H1 (cell line): ENCODE data around the gene NDST4. TPM values are rescaled to one million over a fixed set of nuclear protein-coding genes. Genes with fewer than 3 reads are reported as not detected.

Experiments
- CTCF ChIA-PET: fragments of 300-600 bp; sonication (Branson Sonifier 250); formaldehyde crosslinking; loops from one replicate; lab custom pipeline; 2021; ENCODE audit not compliant: partially characterized antibody; lab: Charles Lee
- POLR2A ChIA-PET: fragments of 300-600 bp; sonication (Branson Sonifier 250); formaldehyde crosslinking; loops from one replicate; lab custom pipeline; 2021; ENCODE audit warnings: inconsistent platforms; ENCODE audit not compliant: partially characterized antibody; lab: Charles Lee
- DNase-seq, 2 experiments: peaks; one replicate each; pipeline versions ENCODE4 v3.0.0 to v3.0.0-alpha.2; 2010 to 2022; ENCODE audit warnings: low spot score in 2 of 2, low read depth in 1 of 2, mixed read lengths in 1 of 2
- FAIRE-seq: peaks from 2 replicates; lab custom pipeline; 2011; peaks lifted over from hg19 to GRCh38; lab: Jason Lieb, UNC
- H2AFZ ChIP-seq: 2 replicates; pipeline ENCODE4 v1.8.1; 2012; ENCODE audit warnings: low read length, inconsistent platforms
- H2AK5ac ChIP-seq: 2 replicates; pipeline ENCODE4 v1.6.1; 2013; ENCODE audit warnings: low read depth, low read length
- H2BK120ac ChIP-seq: replicated peaks from 2 replicates; pipeline ENCODE3; 2013; ENCODE audit warnings: low read depth, low read length, inconsistent platforms
- H2BK12ac ChIP-seq: 2 replicates; pipeline ENCODE4 v1.6.1; 2013; ENCODE audit warnings: low read depth, low read length
- H2BK15ac ChIP-seq: 2 replicates; pipeline ENCODE4 v1.6.1; 2013; ENCODE audit warnings: low read length
- H2BK20ac ChIP-seq: 2 replicates; pipeline ENCODE4 v1.6.1; 2013; ENCODE audit warnings: low read length
- H2BK5ac ChIP-seq: 2 replicates; pipeline ENCODE4 v1.6.1; 2013; ENCODE audit warnings: low read depth, low read length
- H3K14ac ChIP-seq: 2 replicates; pipeline ENCODE4 v1.6.1; 2013; ENCODE audit warnings: inconsistent platforms; ENCODE audit not compliant: insufficient read length
- H3K18ac ChIP-seq: 2 replicates; pipeline ENCODE4 v1.6.1; 2013; ENCODE audit warnings: low read length; ENCODE audit errors: extremely low read depth
- H3K23ac ChIP-seq: 2 replicates; pipeline ENCODE4 v1.6.1; 2013; ENCODE audit warnings: inconsistent platforms; ENCODE audit not compliant: insufficient read length
- H3K23me2 ChIP-seq: 2 replicates; pipeline ENCODE4 v1.6.1; 2013; ENCODE audit warnings: low read depth, low read length
- H3K27ac ChIP-seq: 2 replicates; pipeline ENCODE4 v1.6.1; 2011; ENCODE audit warnings: low read depth, low read length, inconsistent platforms
- H3K27me3 ChIP-seq, 4 experiments: replicated peaks in 1 of 4; 1 replicate in 1 of 4; 2 replicates in 3 of 4; pipeline versions ENCODE4 v1.6.1 to v1.8.1; 2011 to 2013; ENCODE audit warnings: low read length in 3 of 4, mild to moderate bottlenecking in 3 of 4, inconsistent platforms in 2 of 4, mixed read lengths in 2 of 4, moderate library complexity in 1 of 4; ENCODE audit not compliant: control insufficient read depth in 3 of 4, insufficient read depth in 3 of 4; ENCODE audit errors: extremely low read depth in 1 of 4
- H3K36me3 ChIP-seq, 4 experiments: 2 replicates each; pipeline versions ENCODE4 v1.6.1 to v1.8.1; 2011 to 2013; ENCODE audit warnings: mild to moderate bottlenecking in 4 of 4, low read length in 3 of 4, moderate library complexity in 2 of 4, control low read depth in 1 of 4, inconsistent platforms in 1 of 4; ENCODE audit not compliant: insufficient read depth in 4 of 4, control insufficient read depth in 2 of 4
- H3K4ac ChIP-seq: replicated peaks from 2 replicates; pipeline ENCODE3; 2013; ENCODE audit warnings: low read length, low read depth, mixed read lengths, inconsistent platforms; ENCODE audit not compliant: insufficient read length
- H3K4me1 ChIP-seq, 4 experiments: replicated peaks in 1 of 4; 1 replicate in 1 of 4; 2 replicates in 3 of 4; pipeline versions ENCODE4 v1.6.1 to v1.8.1; 2011 to 2013; ENCODE audit warnings: low read length in 3 of 4, inconsistent platforms in 2 of 4, mixed read lengths in 1 of 4; ENCODE audit not compliant: insufficient read depth in 4 of 4, control insufficient read depth in 3 of 4
- H3K4me2 ChIP-seq, 2 experiments: 2 replicates each; pipeline versions ENCODE4 v1.6.1 to v1.8.1; 2011 to 2013; ENCODE audit warnings: low read depth in 2 of 2, low read length in 2 of 2, control low read depth in 1 of 2, inconsistent platforms in 1 of 2, mild to moderate bottlenecking in 1 of 2; ENCODE audit not compliant: insufficient read depth in 1 of 2
- H3K4me3 ChIP-seq, 4 experiments: fragments of 200-600, 300-600 bp in 1 of 4; sonication (generic), shearing (Covaris generic), sonication (Bioruptor Twin) in 1 of 4; 2 replicates each; pipeline versions ENCODE4 v1.5.1 to v1.8.1; 2011 to 2016; ENCODE audit warnings: low read length in 4 of 4, low read depth in 3 of 4, control low read depth in 2 of 4, inconsistent platforms in 2 of 4, mild to moderate bottlenecking in 2 of 4, mixed read lengths in 1 of 4, moderate library complexity in 1 of 4; ENCODE audit not compliant: insufficient read depth in 2 of 4; ENCODE audit errors: extremely low read depth in 1 of 4
- H3K56ac ChIP-seq: replicated peaks from 2 replicates; pipeline ENCODE3; 2013; ENCODE audit warnings: low read depth, mild to moderate bottlenecking, mixed read lengths, low read length, inconsistent platforms; ENCODE audit not compliant: insufficient read length
- H3K79me1 ChIP-seq: 2 replicates; pipeline ENCODE4 v1.6.1; 2013; ENCODE audit warnings: low read depth, low read length, control low read depth
- H3K79me2 ChIP-seq, 2 experiments: 2 replicates each; pipeline versions ENCODE4 v1.6.1 to v1.8.1; 2012 to 2013; ENCODE audit warnings: low read length in 2 of 2, mild to moderate bottlenecking in 2 of 2, inconsistent platforms in 1 of 2; ENCODE audit not compliant: insufficient read depth in 2 of 2, control insufficient read depth in 1 of 2
- H3K9ac ChIP-seq, 4 experiments: replicated peaks in 1 of 4; 1 replicate in 1 of 4; 2 replicates in 3 of 4; pipeline versions ENCODE4 v1.6.1 to v1.8.1; 2011 to 2013; ENCODE audit warnings: low read depth in 3 of 4, low read length in 3 of 4, control low read depth in 2 of 4, mild to moderate bottlenecking in 2 of 4, moderate library complexity in 2 of 4, inconsistent platforms in 1 of 4; ENCODE audit errors: extremely low read depth in 1 of 4
- H3K9me3 ChIP-seq, 2 experiments: 2 replicates each; pipeline versions ENCODE4 v1.6.1 to v1.8.1; 2012 to 2013; ENCODE audit warnings: mild to moderate bottlenecking in 2 of 2, moderate library complexity in 2 of 2, control low read depth in 1 of 2, inconsistent platforms in 1 of 2, low read depth in 1 of 2, low read length in 1 of 2, mixed read lengths in 1 of 2; ENCODE audit not compliant: insufficient read depth in 2 of 2
- H4K20me1 ChIP-seq, 2 experiments: replicated peaks in 1 of 2; 2 replicates each; pipeline versions ENCODE3 to v1.8.1; 2011 to 2013; ENCODE audit warnings: inconsistent platforms in 2 of 2, low read length in 2 of 2, mild to moderate bottlenecking in 1 of 2; ENCODE audit not compliant: insufficient read depth in 2 of 2, control insufficient read depth in 1 of 2
- H4K5ac ChIP-seq: 2 replicates; pipeline ENCODE4 v1.6.1; 2013; ENCODE audit warnings: low read length, low read depth, mixed read lengths, inconsistent platforms; ENCODE audit not compliant: insufficient read length
- H4K8ac ChIP-seq: 2 replicates; pipeline ENCODE4 v1.8.0; 2013; ENCODE audit warnings: mild to moderate bottlenecking, moderate library complexity, low read length, inconsistent platforms; ENCODE audit not compliant: insufficient read depth; ENCODE audit errors: extremely low read depth
- H4K91ac ChIP-seq: replicated peaks from 2 replicates; pipeline ENCODE3; 2013; ENCODE audit warnings: low read length, mixed read lengths, inconsistent platforms; ENCODE audit not compliant: insufficient read length
- ASH2L ChIP-seq: fragments of 200-600, 300-600 bp; sonication (generic); IDR thresholded peaks from one replicate; pipeline ENCODE4 v1.7.1; 2017; ENCODE audit warnings: low read length
- ATF3 ChIP-seq: IDR thresholded peaks from 2 replicates; pipeline ENCODE4 v1.6.1; 2011; ENCODE audit warnings: low read depth, mild to moderate bottlenecking, low read length; ENCODE audit not compliant: insufficient read depth
- BRCA1 ChIP-seq: IDR thresholded peaks from 2 replicates; pipeline ENCODE4 v1.6.1; 2012; ENCODE audit warnings: low read depth, low read length, improper control_type of control experiment
- CBX5 ChIP-seq: fragments of 300-800, 300-1000 bp; sonication (generic); IDR thresholded peaks from 2 replicates; pipeline ENCODE4 v1.7.1; 2016; ENCODE audit warnings: antibody characterized with exemption, low read length, low read depth
- CTBP2 ChIP-seq: IDR thresholded peaks from 2 replicates; pipeline ENCODE4 v1.7.0; 2011; ENCODE audit warnings: borderline replicate concordance, mild to moderate bottlenecking, moderate library complexity, mixed read lengths, low read length; ENCODE audit not compliant: insufficient read depth, insufficient read length
- HDAC2 ChIP-seq, 2 experiments: fragments of 300-600 bp in 1 of 2; sonication (generic) in 1 of 2; IDR thresholded peaks; 2 replicates each; pipeline ENCODE4 v1.6.1; 2011 to 2012; ENCODE audit warnings: low read depth in 2 of 2, low read length in 2 of 2, mild to moderate bottlenecking in 2 of 2, moderate library complexity in 2 of 2, borderline replicate concordance in 1 of 2, inconsistent platforms in 1 of 2
- JUN ChIP-seq: IDR thresholded peaks from 2 replicates; pipeline ENCODE4 v1.6.1; 2011; ENCODE audit warnings: low read depth, mild to moderate bottlenecking, improper control_type of control experiment, low read length
- KDM1A ChIP-seq: fragments of 200-600, 300-600 bp; sonication (generic); IDR thresholded peaks from 2 replicates; pipeline ENCODE4 v1.7.1; 2016; ENCODE audit warnings: mild to moderate bottlenecking, low read length, borderline replicate concordance
- KDM5A ChIP-seq: fragments of 200-600 bp; IDR thresholded peaks from 2 replicates; pipeline ENCODE4 v1.7.1; 2012; ENCODE audit warnings: mild to moderate bottlenecking, low read length, inconsistent platforms, mixed read lengths
- RFX5 ChIP-seq: IDR thresholded peaks from 2 replicates; pipeline ENCODE4 v1.6.1; 2011; ENCODE audit warnings: low read depth, low read length, improper control_type of control experiment, borderline replicate concordance
- RXRA ChIP-seq: IDR thresholded peaks from 2 replicates; pipeline ENCODE4 v1.6.1; 2011; ENCODE audit warnings: low read depth, mild to moderate bottlenecking, low read length, moderate library complexity; ENCODE audit not compliant: insufficient read depth
- SP4 ChIP-seq: IDR thresholded peaks from 2 replicates; pipeline ENCODE4 v1.6.1; 2012; ENCODE audit warnings: low read length, inconsistent platforms
- TAF1 ChIP-seq: IDR thresholded peaks from 2 replicates; pipeline ENCODE4 v1.6.1; 2011; ENCODE audit warnings: mild to moderate bottlenecking, low read depth, low read length
- TAF7 ChIP-seq: optimal IDR thresholded peaks from 2 replicates; pipeline ENCODE3; 2011; ENCODE audit warnings: low read depth, mild to moderate bottlenecking, inconsistent platforms, low read length, moderate library complexity, borderline replicate concordance
- WGBS, 2 experiments: shearing (Covaris generic) in 1 of 2; methylation state at CpG; one replicate each; pipeline versions ENCODE4 v1.1.6 to v1.1.7; 2013 to 2015; ENCODE audit warnings: low lambda C conversion rate in 2 of 2, mixed read lengths in 2 of 2, inconsistent platforms in 1 of 2, low coverage in 1 of 2, missing lambda C conversion rate in 1 of 2; ENCODE audit not compliant: insufficient replicate concordance in 2 of 2, insufficient coverage in 1 of 2, insufficient read length in 1 of 2; ENCODE audit errors: extremely low coverage in 1 of 2, missing lambda C conversion rate in 1 of 2; 5-methylcytosine and 5-hydroxymethylcytosine counted together
- polyA plus RNA-seq, 7 experiments: library from polyadenylated mRNA; depleted of rRNA in 3 of 7; stranded (reverse) in 5 of 7; unstranded in 2 of 7; fragments of >200 nt in 5 of 7; fragments of 200-250 nt in 2 of 7; gene quantifications; 1 replicate in 5 of 7; 2 replicates in 1 of 7; 4 replicates in 1 of 7; pipeline versions ENCODE4 v1.2.1 to v1.2.3, GENCODE V29; 2011 to 2013; ENCODE audit warnings: missing spikeins in 2 of 7, mixed read lengths in 2 of 7
- total RNA-seq: library from RNA; stranded (reverse); fragmentation: NEBNext Ultra II Directional; extraction: Animal tissue kit (Norgen Biotek cat#: 25700); gene quantifications from 2 replicates; pipeline ENCODE4 v1.2.1, GENCODE V29; 2021

NDST4 gene
- total and polyA plus RNA-seq, 2 of the 8 experiments (the other 6 are each of a cell fraction or from before 2014, with no cell fraction given): 0.02 TPM; not detected in 1

DNA sequence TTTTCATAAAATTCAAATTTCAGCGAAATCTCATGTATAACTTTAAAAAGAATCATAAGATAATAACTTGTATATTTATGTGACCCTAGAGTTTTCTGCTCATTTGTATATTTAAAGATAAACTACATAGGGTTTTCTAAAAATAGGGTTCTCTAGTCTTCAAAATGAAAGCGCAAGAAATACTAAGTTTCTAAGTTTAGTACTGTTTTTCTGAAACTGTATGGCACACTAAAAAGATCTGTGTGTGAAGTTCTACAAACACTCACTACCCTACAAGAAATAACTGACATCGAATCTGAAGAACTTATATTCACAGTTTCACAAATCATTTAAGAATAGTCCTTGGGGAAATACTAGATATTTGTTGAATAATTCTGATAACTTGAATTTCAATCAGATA is 38.7 kb upstream of the NDST4 start:
- no peak overlapping the region for H2AFZ ChIP-seq
- no peaks in the 10 kb centered on the region for H3K36me3 ChIP-seq
- no peak overlapping the region for H3K4me2 ChIP-seq
- no peak for TF ChIP-seq KDM5A
- TF ChIP-seq ATF3: no peak
- TF ChIP-seq TAF1: no peak
- TF ChIP-seq HDAC2 (IDR thresholded peaks at IDR 0.05; ENCODE audit: borderline replicate concordance in 1 of 2, low read depth in 2 of 2, low read length in 2 of 2): no peak
- TF ChIP-seq RFX5: no peak
- TF ChIP-seq RXRA: no peak
- TF ChIP-seq SP4: no peak
- TF ChIP-seq CTBP2: no peak
- TF ChIP-seq BRCA1: no peak
- no peak for TF ChIP-seq ASH2L
- TF ChIP-seq KDM1A: no peak
- TF ChIP-seq JUN: no peak
- TF ChIP-seq CBX5: no peak
- TF ChIP-seq TAF7: no peak
- WGBS, 2 experiments: 94% methylated on average over 3 of the region's 3 CpGs; no CpG with 5 or more reads in 1 of the 2 experiments
- H3K9me3 ChIP-seq: no peaks in the 10 kb centered on the region
- H3K23me2 ChIP-seq: no peaks in the 10 kb centered on the region
- H3K56ac ChIP-seq: no peak overlapping the region
- no peak overlapping the region for H3K18ac ChIP-seq
- H3K27me3 ChIP-seq: no peaks in the 10 kb centered on the region
- ChIA-PET CTCF (interaction anchor here (0.6 kb wide), 1 partner anchor 372 kb away, joined by 3 read pairs; no protein-coding TSS in a partner anchor), POLR2A (no interaction called here)
- H3K23ac ChIP-seq: no peak overlapping the region
- H3K27ac ChIP-seq: no peak overlapping the region
- no peak overlapping the region for H2BK5ac ChIP-seq
- H3K79me2 ChIP-seq: no peaks in the 10 kb centered on the region
- no peak overlapping the region for H2BK20ac ChIP-seq
- H2AK5ac ChIP-seq: no peak overlapping the region
- H3K14ac ChIP-seq: no peak overlapping the region
- no peak overlapping the region for H2BK15ac ChIP-seq
- H3K4me1 ChIP-seq: no peaks in the 10 kb centered on the region
- H3K4ac ChIP-seq: no peak overlapping the region
- H4K5ac ChIP-seq: no peak overlapping the region
- H4K91ac ChIP-seq: no peak overlapping the region
- no peak overlapping the region for H3K4me3 ChIP-seq
- no peak overlapping the region for H4K8ac ChIP-seq
- no peak overlapping the region for H2BK12ac ChIP-seq
- FAIRE-seq (no peak), DNase-seq (no peak)
- H2BK120ac ChIP-seq: no peak overlapping the region
- H4K20me1 ChIP-seq: no peaks in the 10 kb centered on the region
- H3K79me1 ChIP-seq: no peaks in the 10 kb centered on the region
- no peak overlapping the region for H3K9ac ChIP-seq
